Left renal pelvis (tissue), 4 donors: ENCODE data around the gene LGR6. TPM values are rescaled to one million over a fixed set of nuclear protein-coding genes. Genes with fewer than 3 reads are reported as not detected.
"Not testable (repeated sequence)": the region's sequence is repeated elsewhere in the genome, so short reads cannot be mapped to it uniquely, and the experiment has no call there.

Experiments
- DNase-seq, 4 donors: peaks; one replicate each; pipeline ENCODE4 v3.0.0-alpha.2; 2013; ENCODE audit warnings: low read depth in 4 of 4, low spot score in 3 of 4
- polyA plus RNA-seq, 4 donors: library from polyadenylated mRNA; unstranded; fragments of 120-200 nt; gene quantifications; one replicate each; pipeline ENCODE4 v1.2.1, GENCODE V29; 2013; ENCODE audit not compliant: insufficient read length in 4 of 4

Gene LGR6
- polyA plus RNA-seq, 4 donors, result 0.76 to 1.4 (median 0.82) TPM

DNA sequence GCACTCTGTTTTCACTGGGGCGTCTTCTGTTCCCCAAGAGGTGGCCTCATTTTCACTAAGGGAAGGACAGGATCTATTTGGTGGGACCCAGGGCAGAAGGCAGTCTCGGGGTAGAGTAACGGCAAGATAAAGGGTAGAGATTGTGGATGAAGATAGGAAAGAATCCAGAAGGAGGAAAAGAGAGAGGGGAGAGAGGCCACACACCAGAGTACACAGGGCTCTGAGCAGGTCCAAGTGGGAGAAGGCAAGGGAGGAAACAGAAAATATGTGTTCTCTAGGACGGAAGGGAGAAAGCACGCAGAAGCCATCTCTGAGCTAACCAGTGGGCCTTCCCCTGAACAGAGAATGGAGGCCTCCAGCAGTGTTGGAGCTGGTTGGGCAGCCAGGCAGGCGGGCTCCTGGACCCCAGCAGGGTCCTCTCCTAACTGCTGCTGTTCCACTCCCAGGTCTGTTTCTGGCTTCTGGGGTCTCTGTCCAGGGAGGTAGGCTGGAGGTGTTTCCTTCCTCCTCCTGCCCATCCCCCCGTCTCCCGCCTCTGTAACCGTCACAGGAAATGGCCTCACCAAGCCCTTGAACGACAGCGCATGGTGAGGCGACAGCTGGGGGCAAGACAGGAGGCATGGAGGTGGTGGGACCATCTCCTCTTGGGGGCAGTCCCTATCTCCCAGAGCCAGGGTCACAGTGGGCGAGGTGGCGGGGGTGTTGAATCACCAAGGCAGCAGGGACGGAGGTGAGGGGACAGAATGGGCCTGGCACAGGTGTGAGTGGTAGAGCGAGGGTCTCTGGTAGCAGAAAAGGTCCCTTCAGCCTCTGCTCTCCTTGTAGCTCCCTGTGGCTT is 33.8 kb upstream of the LGR6 start:
- no peak for DNase-seq

DNA sequence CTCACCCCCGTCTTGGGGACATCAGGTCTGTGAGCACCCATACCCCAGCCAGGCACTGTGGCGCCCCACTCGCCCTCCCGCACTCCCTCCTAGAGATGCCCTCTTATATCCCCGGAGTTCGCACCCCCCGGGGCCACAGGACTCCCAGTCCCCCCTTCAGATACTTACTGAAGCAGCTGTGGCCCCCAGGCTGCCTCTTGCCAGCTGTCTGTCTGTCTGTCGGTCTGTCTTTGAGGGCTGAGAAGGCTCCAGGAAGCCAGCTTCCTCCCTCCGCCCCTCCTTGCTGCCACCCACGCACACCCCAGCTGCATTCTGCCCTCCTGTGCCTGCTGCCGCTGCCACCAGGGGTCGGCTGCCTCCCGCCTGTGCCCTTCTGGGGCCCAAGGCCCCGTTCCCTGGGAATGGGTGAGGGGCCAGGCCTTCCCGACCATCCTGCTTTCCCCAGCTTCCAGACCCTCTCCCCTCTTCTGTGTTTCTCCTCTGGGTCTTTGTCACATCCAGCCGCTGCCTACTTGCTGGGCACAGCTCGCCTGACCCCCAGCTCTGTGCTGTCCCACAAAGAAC is 33.1 kb upstream of the LGR6 start, which contains the start of gene PTPN7:
Gene PTPN7 (minus strand): TSS at position 226 of the 564 bp plus-strand sequence. CDS start 1,200 bp downstream, outside the sequence.
- DNase-seq, result no peak

DNA sequence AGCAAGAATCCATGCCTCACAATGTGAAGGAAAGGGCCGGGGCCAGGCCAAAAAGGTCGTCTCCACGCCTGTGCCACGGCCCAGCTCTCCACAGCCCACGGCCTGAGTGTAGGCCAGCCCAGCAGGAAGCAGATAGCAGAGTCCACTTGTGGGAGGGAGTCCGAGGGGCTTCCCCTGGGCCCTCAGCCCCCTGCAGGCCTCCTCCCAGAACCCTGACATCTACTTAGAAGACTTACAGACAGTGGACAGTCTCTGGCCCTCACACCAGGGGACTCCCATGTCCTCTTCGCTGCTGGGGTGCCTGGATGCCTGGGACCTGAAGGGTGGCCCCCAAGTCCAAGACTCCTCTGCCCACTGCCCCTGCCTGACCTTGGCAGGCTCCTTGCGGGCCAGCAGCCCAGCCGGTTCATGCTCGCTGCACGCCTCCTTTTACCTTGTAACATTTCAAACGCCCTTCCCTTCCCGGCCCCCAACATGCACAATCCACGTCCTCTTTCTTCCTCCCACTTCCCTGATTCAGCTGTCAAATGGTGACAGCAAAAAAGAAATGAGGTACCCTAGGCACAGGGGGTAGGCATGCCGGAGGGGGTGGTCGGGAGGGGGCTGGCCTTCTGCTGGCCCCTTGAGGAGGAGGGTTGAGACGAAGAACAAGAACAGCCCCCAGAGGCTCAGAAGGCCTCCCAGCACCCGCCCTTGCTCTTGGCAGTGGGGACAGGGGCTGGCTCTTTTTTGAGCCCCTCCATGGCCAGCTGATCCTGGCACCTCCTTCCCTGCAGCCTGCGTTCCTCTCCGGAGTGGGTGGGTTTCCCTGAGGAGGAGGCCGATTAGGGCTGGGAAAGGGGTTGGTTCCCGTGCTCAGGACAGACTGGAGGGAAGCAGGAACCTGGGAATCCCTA is 32.2 kb upstream of the LGR6 start:
- no peak for DNase-seq

DNA sequence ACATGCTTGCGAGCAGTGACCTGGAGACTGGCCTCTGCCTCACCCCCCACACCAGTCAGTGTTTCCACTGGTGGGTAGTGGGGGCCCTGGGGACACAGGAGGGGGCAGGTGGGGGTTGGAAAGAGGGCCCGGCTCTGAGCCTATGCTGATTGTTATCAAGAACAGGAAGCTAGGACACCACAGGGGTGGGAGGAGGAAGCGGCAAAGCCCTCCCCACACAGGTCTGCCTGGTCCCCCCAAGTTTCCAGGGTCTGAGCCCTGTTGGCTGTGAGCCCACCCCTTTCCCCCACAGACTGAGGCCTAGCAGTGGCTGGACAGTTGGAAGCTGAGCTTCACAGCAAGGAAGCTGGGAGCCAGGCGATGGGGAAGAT is 31.6 kb upstream of the LGR6 start:
- no peak for DNase-seq

DNA sequence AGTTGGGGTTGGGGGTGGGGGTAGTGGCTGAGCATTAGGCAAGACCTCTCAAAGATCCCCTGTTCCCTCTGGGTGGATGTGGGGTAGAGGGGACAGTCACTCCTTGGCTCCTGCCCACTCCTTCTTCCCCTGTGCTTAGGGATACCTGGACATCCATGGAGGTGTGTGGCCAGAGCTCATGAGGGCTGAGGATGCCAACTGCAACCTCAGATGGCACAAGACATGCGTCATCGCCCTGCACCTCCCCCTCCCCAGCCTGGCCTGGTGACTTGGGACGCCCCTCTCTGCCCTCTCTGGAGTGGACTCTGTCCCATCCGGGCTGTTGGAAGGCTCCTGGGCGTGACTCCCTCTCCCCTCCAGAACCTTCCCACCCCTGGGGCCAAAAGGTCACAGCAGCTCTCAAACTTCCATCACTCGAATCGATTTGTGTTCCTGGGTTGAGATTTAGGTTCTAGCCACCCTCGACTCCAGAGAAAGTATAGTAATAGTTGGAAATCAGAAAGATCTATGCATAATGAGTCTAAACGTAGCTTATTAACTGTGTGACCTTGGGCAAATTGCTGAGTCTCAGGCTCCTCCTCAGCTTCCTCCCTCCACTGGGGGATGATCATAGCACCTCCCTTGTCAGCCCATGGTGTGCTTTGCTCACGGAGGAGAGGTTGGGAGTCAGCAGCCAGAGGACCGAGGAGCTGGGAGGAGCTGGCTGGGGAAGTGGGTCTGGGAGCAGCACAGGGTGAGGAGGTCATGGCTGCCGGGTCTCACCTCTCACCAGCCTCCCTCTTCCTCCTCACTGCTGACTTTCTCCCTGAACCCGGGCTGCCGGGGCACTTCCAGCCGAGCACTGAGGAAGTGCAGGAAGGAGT is 30.9 kb upstream of the LGR6 start:
- no peak for DNase-seq

DNA sequence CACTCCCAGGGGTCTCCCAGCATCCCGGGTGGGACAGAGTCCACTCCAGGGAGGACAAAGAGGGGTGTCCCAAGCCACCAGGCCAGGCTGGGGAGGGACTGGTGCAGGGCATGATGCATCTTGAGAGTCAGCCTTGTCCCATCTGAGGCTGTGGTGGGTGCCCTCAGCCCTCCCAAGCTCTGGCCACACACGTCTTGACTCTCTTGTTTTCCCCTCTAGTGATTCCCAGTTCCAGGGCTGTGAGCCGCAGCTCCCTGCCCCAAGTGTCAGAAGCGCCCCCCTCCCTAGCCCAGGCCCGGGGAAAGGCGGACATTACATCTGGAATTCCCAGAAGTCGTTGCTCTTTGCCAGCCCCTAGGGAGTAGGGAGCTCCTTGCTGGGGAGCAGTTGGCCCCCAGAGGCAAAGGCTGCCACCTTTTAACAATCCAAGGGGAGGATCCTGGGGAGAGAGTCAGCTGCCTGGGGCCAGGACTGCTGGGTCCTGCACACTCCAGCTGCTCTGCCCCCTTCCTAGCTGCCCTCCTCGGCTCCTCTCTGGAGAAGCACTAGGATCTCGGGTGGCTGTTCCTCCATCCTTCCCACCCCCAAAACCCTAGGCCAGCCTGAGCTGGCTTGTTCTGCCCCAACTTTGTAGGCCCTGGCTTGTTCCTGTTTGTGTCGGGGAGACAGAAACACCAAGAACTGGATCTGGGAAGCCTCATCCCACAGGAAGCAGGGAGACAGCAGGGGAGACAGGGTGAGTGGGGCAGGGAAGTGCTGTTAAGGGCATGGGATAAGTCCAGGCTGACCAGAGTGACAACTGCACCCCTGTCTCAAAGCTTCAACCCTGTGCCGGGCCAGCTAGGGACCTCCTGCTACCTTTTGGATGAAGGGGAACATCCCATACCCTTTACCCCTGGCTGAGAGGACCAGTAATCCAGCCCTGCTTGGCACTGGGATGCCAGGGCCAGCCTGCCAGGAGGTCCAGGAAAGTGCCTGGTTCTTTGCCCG is 30.0 kb upstream of the LGR6 start:
- DNase-seq, result no peak

DNA sequence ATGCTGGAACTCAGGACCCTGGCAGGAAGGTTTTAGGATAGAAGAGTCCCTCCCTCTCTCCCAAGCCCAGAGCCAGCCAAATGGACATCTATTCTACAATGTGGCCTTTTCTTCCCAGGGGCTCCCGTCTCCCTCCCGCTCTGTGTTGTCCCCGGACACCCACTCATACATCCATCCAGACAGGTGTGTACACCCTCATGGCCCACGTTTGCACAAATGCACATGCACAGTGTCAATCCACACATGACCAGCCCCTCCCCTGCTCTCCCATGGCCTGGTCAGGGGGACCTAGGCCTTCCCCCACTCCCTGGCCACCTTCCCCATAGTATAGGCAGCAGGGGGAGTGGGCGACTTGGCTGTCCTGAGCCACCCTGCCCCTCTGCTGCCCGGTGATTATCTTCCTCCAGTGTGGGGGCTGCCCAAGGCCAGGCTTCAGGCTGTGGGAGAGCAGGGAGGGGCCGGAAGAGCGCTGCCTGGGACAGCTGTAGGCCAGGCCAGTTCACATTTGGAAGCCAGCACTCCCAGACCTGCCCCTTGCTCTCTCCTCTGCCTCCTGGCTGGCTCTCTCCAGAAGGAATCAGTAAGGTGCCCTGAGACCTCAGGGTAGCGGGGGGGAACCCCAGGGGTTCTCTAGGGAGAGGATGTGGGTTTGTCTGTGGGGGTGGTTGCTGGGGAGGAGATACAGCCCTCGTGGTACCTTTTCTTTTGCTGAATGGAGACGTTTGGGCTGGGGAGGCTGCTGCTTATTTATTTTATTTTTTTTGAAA is 29.1 kb upstream of the LGR6 start:
- no peak for DNase-seq

DNA sequence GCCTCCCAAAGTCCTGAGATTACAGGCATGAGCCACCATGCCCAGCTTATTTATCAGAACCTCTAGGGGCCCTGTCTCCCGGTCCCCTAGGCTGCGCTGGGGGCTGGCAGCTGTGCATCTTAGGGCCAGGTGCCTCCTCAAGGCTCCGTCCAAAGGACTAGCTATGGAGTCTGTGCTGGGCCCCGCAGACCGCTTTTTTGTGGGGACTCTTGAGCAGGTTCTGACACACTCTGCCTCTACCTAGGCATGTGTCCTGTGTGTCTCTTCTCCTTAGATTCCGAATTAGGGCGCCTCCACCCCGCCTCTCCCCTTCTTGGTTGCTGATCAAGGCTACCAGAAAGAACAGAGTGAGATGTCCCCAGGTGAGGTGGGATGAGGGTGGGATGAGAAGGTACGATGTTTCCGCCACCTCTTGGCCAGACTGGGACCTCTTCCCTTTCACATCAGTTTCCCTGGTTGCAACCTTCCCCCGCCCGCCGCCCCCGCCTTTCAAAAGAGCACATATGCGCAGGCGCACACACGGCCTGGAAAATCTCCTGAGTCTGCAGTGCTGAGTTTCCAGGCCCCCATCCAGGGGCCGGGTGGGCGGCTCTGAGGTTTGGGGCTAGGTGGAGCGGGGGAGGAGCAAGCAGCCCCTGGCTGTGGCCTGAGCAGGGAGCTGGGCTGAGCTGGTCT is 28.2 kb upstream of the LGR6 start:
- DNase-seq, result no peak

DNA sequence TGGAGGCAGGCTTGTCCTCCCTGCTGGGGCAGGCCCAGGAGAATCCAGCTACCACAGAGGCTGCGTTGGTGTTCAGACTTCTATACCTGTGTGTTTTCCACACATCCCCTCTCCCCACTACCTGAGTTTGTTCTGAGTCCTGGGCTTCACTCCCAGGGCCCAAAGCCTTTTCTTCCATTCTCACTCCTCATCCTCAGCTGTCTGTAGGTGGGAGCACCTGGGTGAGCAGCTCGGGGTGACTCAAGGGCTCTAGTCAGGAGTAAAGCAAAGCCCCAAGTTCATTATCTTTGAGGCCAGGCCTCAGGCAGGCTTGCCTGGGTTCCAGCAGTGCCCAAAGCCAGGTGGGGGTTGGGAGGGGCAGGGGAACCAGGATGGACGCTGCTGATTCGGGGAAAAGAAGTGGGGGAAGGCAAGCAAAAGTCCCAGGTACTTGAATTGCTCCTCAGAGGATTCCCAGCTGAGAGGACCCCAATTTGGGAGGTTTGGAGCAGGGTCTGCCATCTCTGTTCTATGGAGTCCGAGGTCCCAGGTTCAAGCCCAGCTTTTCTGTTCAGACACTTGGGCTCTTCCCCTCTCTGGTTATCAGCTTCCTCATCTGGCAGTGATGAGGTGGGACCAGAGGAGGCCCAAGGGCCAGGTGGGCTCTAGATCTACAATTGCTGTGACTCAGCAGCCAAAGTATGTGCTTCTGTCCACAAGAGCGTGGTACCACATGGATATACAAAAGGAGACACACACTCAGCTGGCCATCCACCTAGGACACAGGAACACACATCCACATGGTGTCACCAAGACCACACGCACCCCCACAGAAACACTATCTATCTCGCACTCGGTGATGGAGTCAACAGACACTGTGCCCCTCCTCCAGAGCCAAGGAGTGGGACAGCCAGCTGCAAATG is 27.4 kb upstream of the LGR6 start:
- no peak for DNase-seq

DNA sequence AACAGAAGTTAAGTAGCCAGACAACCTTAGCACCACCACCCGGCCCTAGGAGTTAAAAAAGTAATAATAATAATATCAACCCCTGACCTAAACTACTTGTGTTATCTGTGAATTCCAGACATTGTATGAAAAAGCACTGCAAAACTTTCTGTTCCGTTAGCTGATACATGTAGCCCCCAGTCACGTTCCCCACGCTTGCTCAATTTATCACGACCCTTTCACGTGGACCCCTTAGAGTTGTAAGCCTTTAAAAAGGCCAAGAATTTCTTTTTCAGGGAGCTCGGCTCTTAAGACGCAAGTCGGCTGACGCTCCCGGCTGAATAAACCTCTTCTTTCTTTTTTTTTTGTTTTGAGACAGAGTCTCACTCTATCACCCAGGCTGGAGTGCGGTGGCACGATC is 26.5 kb upstream of the LGR6 start:
- DNase-seq, result not testable (repeated sequence)

DNA sequence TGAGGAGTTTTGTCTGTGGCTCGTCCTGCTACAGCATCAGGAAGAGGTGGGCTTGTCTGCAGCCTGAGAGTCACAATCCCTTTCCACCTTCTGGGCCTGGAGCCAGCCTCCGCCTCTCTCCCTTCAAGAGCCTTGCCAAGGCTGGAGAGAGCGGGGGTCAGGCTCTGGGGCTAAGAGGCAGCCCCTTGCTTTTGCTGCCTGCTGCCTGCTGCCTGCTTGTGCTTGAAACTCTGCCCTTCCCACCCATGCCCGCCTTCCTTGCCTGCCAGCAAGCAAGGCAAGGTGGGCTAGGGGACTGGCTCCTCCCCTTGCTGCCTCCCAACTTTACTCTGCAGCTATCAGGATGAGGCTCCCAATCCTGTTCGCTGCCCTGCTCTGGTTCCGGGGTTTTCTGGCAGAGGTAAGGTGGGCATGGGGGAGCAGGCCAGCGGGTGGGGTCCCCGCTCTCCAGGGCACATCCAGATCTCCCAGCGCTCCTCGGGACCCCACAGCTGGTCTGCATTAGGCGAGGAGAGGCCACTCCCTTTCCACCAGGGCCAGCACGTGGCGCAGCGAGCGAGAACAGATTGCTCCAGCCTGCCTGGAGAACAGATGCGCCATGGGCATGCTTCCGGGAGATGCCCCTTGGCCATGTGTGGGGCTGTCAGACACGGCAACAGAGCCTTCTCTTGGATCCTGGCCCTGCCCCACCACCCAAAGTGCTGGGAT is 25.7 kb upstream of the LGR6 start:
- no peak for DNase-seq

DNA sequence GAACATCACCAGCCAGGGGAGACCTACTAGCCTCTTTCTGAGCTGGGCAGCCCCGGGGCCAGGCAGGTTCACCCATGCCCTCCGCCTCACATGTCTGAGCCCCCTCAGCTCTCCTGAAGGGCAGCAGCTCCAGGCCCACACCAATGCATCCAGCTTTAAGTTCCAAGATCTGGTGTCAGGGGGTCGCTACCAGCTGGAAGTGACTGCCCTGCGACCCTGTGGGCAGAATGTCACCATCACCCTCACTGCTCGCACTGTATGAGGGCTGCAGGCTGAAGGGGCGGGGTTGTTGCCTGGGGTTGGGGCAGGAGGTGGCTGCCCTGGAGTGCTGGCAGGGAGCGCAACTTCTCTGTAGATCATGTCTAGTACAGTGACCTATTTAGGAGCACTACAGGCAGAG is 24.7 kb upstream of the LGR6 start:
- DNase-seq, result no peak

DNA sequence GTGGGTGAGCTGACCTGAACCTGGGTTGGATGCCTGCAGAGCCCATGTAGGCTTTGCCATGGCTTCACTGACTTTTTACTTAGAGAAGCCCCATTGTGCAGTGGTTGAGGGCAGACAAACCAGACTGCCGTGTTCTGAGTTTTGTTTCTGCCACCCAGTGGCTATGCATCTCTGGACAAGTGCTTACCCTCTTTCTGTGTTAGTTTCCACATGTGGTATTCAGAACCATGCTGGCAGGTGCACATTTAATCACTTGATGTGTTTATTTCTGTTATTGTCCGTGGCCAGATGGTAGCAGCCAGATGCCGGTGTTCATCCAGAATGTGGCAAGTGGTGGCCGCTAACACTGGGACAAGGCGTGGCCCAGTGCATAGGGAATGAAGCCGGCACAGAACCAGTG is 22.9 kb upstream of the LGR6 start:
- DNase-seq, result no peak

DNA sequence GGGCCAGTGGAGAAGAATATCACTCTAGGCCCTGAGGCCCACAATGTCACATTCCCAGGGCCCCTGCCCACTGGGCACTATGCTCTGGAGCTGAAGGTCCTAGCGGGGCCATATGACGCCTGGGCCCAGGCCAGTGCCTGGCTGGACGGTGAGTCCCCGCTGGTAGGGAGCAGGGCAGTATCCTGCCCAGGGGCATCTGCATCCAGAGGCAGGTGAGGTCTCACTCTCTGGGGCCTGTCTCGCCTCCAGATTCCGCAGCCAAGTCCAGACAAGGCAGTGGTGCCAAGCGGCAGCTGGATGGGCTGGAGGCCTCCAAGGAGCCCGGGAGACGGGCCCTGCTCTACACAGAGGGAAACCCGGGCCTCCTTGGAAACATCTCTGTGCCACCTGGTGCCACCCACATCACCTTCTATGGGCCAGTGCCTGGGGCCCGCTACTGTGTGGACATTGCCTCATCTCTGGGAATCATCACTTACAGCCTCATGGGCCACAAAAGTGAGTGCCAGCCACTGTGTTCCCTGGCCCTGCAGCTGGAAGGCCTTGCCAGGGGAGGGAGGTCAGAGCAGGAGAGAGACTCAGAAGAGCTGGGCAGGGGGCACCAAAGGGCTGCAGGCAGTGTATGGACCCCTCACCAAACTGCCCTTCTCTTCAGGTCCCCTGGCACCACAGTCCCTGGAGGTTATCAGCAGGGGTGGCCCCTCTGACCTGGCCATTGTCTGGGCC is 22.1 kb upstream of the LGR6 start:
- no peak for DNase-seq

DNA sequence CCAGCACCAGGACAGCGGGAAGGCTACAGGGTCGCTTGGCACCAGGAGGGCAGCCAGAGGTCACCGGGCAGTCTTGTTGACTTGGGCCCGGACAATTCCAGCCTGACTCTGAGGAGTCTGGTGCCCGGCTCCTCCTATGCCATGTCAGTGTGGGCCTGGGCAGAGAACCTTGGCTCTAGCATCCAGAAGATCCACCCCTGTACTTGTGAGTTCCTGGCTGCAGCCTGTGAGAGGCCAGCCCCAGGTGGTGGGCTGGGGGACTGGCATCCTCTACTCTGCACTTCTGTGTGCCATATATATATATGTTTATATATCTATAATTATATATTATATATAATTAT is 21.6 kb upstream of the LGR6 start:
- DNase-seq, result no peak

DNA sequence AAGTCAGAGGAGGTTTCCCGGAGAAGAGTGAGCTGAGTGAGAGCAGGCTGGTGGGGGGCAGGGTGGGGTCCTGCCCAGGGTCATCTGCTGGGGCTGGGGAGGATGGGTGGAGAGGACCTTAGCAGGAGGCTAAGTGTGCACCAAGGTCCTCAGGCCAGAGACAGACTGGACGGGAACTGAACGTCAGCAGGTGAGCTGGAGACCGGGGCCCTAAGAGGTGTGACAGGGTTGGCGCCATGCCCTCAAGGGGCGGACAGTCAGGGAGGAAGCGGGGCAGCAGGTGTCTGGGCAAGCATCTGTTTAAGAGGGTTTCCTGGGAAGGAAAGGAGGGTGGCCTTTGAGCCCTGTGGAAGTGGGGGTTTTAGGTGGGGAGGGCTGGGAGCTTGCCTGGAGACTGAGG is 19.6 kb upstream of the LGR6 start:
- no peak for DNase-seq
